ENCODE results near the gene AQP2.

Gene AQP2, protein sequence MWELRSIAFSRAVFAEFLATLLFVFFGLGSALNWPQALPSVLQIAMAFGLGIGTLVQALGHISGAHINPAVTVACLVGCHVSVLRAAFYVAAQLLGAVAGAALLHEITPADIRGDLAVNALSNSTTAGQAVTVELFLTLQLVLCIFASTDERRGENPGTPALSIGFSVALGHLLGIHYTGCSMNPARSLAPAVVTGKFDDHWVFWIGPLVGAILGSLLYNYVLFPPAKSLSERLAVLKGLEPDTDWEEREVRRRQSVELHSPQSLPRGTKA

DNA sequence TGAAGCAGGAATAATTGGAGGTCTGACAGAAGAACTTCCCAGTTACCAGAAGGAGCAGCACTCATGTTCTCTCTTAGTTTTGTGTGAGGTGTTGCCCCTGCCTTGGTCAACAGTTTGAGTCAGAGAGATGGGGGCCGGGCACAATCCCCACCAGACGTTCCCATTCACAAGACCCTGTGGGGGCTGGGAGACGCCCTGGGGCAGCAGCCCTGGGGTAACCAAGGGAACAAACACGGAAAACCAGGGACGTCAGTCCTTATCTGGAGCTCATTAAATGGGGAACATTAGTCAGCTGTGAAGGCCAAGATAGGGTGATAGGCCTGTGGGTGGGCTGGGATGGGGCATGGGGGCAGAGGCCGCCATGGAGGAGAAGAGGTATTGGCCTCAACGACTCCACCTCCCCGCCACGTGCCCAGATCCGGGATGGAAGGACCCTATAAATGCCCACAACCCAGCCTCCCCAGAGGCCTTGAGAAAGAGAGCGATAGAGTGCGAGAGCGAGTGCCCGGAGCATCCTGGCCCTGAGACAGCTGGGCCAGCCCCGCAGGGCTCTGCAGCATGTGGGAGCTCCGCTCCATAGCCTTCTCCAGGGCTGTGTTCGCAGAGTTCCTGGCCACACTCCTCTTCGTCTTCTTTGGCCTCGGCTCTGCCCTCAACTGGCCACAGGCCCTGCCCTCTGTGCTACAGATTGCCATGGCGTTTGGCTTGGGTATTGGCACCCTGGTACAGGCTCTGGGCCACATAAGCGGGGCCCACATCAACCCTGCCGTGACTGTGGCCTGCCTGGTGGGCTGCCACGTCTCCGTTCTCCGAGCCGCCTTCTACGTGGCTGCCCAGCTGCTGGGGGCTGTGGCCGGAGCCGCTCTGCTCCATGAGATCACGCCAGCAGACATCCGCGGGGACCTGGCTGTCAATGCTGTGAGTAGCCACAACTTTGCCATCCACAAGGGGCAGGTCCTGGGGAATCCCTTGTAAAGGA, at the start of gene AQP2:
Gene AQP2, plus strand, starts transcription at position 465 of the 979 bp plus-strand sequence. Its CDS starts 94 bp downstream, at position 559.
- Histone ChIP-seq H3K27me3 (ENCODE audit: control insufficient read depth, low read length) (no peaks in the 10 kb centered on the region), H4K20me1 (ENCODE audit: control insufficient read depth, insufficient read depth, low read depth, low read length) (no peaks in the 10 kb centered on the region), H3K4me2 (ENCODE audit: low read length) (no peak within 1 kb of the TSS), H3K27ac (ENCODE audit: low read depth, low read length) (no peak within 1 kb of the TSS), H3K9me3 (ENCODE audit: control insufficient read depth, insufficient read depth, low read length) (no peaks in the 10 kb centered on the region), H3K4me1 (ENCODE audit: control insufficient read depth, low read length) (0 out of 2 replicates have a peak, but pooled peaks cover 3% of the 10 kb centered on the region), H3K36me3 (ENCODE audit: control insufficient read depth, low read length) (no peaks in the 10 kb centered on the region), H3K4me3 (ENCODE audit: low read length) (no peak within 1 kb of the TSS), H3K79me2 (ENCODE audit: control insufficient read depth, low read length) (no peaks in the 10 kb centered on the region), H3K9me2 (replicated peaks; ENCODE audit: control insufficient read depth, low read length) (no peaks in the 10 kb centered on the region), H3F3A (ENCODE audit: control insufficient read depth, insufficient read depth) (no peaks in the 10 kb centered on the region)
- TF ChIP-seq EZH2phosphoT487 (IDR thresholded peaks at IDR 0.05; ENCODE audit: borderline replicate concordance, low read length), result no peak
- TF ChIP-seq, protein P1, sequence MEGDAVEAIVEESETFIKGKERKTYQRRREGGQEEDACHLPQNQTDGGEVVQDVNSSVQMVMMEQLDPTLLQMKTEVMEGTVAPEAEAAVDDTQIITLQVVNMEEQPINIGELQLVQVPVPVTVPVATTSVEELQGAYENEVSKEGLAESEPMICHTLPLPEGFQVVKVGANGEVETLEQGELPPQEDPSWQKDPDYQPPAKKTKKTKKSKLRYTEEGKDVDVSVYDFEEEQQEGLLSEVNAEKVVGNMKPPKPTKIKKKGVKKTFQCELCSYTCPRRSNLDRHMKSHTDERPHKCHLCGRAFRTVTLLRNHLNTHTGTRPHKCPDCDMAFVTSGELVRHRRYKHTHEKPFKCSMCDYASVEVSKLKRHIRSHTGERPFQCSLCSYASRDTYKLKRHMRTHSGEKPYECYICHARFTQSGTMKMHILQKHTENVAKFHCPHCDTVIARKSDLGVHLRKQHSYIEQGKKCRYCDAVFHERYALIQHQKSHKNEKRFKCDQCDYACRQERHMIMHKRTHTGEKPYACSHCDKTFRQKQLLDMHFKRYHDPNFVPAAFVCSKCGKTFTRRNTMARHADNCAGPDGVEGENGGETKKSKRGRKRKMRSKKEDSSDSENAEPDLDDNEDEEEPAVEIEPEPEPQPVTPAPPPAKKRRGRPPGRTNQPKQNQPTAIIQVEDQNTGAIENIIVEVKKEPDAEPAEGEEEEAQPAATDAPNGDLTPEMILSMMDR (IDR thresholded peaks at IDR 0.05; ENCODE audit: low read depth, low read length, poor library complexity, severe bottlenecking), result no peak

GRCh38 chr12:49901026-49901425, 49.5 kb upstream of the AQP2 start:
- H3F3A ChIP-seq (ENCODE audit: control insufficient read depth, insufficient read depth), result no peaks in the 10 kb centered on the region
- no peaks in the 10 kb centered on the region for H3K9me2 ChIP-seq (replicated peaks; ENCODE audit: control insufficient read depth, low read length)
- H3K36me3 ChIP-seq (ENCODE audit: control insufficient read depth, low read length), result no peaks in the 10 kb centered on the region
- H3K4me2 ChIP-seq (ENCODE audit: low read length), result no peak overlapping the region
- TF ChIP-seq EZH2phosphoT487 (IDR thresholded peaks at IDR 0.05; ENCODE audit: borderline replicate concordance, low read length), result no peak
- TF ChIP-seq, protein P1 (IDR thresholded peaks at IDR 0.05; ENCODE audit: low read depth, low read length, poor library complexity, severe bottlenecking), result no peak
- peaks cover 29% of the 10 kb centered on the region; the same call in 1 of the 2 replicates for H3K27me3 ChIP-seq (ENCODE audit: control insufficient read depth, low read length)
- no peaks in the 10 kb centered on the region for H3K79me2 ChIP-seq (ENCODE audit: control insufficient read depth, low read length)
- H3K9me3 ChIP-seq (ENCODE audit: control insufficient read depth, insufficient read depth, low read length), result no peaks in the 10 kb centered on the region
- H3K4me1 ChIP-seq (ENCODE audit: control insufficient read depth, low read length), result peaks cover 9% of the 10 kb centered on the region; the same call in 1 of the 2 replicates
- H3K27ac ChIP-seq (ENCODE audit: low read depth, low read length), result no peak overlapping the region
- H4K20me1 ChIP-seq (ENCODE audit: control insufficient read depth, insufficient read depth, low read depth, low read length), result no peaks in the 10 kb centered on the region
- no peak overlapping the region for H3K4me3 ChIP-seq (ENCODE audit: low read length)

DNA sequence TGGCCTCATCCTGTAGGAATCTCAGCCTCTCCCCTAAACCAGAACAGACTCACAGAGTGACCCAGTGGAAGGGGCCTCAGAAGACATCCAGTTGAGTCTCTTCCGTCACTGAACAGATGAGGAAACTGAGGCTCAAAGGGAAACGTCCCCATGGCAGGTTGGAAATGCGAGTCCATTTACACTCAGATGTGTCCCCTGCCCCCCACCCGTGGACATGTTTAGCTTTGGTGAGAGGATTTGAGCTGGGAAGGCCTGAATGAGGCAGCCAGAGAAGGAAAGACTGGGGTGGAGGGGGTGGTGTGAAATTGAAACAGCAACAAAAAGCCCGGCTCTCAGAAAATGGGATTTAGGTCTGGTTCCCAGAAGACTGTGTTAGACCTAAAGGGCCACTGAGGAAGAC, 48.6 kb upstream of the AQP2 start:
- peaks cover 9% of the 10 kb centered on the region; the same call in 1 of the 2 replicates for H3K4me1 ChIP-seq (ENCODE audit: control insufficient read depth, low read length)
- H3K36me3 ChIP-seq (ENCODE audit: control insufficient read depth, low read length), result no peaks in the 10 kb centered on the region
- no peaks in the 10 kb centered on the region for H4K20me1 ChIP-seq (ENCODE audit: control insufficient read depth, insufficient read depth, low read depth, low read length)
- TF ChIP-seq, protein P1 (IDR thresholded peaks at IDR 0.05; ENCODE audit: low read depth, low read length, poor library complexity, severe bottlenecking), result no peak
- H3K27me3 ChIP-seq (ENCODE audit: control insufficient read depth, low read length), result peaks cover 29% of the 10 kb centered on the region; the same call in 1 of the 2 replicates
- no peaks in the 10 kb centered on the region for H3K9me3 ChIP-seq (ENCODE audit: control insufficient read depth, insufficient read depth, low read length)
- H3K79me2 ChIP-seq (ENCODE audit: control insufficient read depth, low read length), result no peaks in the 10 kb centered on the region
- no peak overlapping the region for H3K4me2 ChIP-seq (ENCODE audit: low read length)
- H3K27ac ChIP-seq (ENCODE audit: low read depth, low read length), result no peak overlapping the region
- no peak overlapping the region for H3K4me3 ChIP-seq (ENCODE audit: low read length)
- H3F3A ChIP-seq (ENCODE audit: control insufficient read depth, insufficient read depth), result no peaks in the 10 kb centered on the region
- no peaks in the 10 kb centered on the region for H3K9me2 ChIP-seq (replicated peaks; ENCODE audit: control insufficient read depth, low read length)
